ENCODE data around the gene ADAMTS19.

ADAMTS19 gene

DNA sequence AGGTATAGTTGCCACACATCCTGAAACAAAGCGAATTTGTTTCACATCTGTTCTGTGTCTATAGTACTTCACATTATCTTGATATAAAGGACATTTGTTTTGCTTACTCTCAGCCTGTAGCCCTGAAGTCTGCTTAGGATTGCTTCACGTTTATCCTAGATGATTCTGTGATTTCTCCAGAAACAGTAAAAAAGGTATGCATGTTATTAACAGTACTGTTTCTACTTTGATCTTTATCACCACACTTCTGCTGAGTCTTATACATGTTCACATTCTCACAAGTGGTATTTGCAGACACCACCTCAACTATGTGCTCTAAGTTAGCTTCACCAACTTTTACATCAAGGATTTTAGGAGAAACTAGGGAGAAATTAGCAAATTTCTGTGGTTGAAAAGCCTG lies 47.4 kb upstream of the ADAMTS19 start:
- no peak for TF ChIP-seq EZH2 (IDR thresholded peaks at IDR 0.05; ENCODE audit: borderline replicate concordance, low read length)
- no peak for TF ChIP-seq CTCF (IDR thresholded peaks at IDR 0.05; ENCODE audit: low read length)
- H3K9me2 ChIP-seq (ENCODE audit: low read depth, low read length) = no peaks in the 10 kb centered on the region
- no peaks in the 10 kb centered on the region for H3K79me2 ChIP-seq (ENCODE audit: insufficient read depth, low read length)
- no peak overlapping the region for H3K4me2 ChIP-seq (ENCODE audit: low read length)
- no peak overlapping the region for H2AFZ ChIP-seq (ENCODE audit: low read length)
- no peak overlapping the region for H3K4me3 ChIP-seq (ENCODE audit: low read depth, low read length, poor library complexity, severe bottlenecking)
- H3K9me3 ChIP-seq (ENCODE audit: low read length) = 0 out of 2 replicates have a peak, but pooled peaks cover 4% of the 10 kb centered on the region
- H3K4me1 ChIP-seq (ENCODE audit: insufficient read depth, low read length, severe bottlenecking) = peaks cover 22% of the 10 kb centered on the region
- H3F3A ChIP-seq (ENCODE audit: insufficient read depth, low read length) = no peaks in the 10 kb centered on the region
- no peaks in the 10 kb centered on the region for H4K20me1 ChIP-seq (ENCODE audit: insufficient read depth, low read length)
- H3K36me3 ChIP-seq (ENCODE audit: insufficient read depth, low read length) = no peaks in the 10 kb centered on the region
- H3K9ac ChIP-seq (ENCODE audit: low read length) = no peak overlapping the region
- no peak overlapping the region for H3K27ac ChIP-seq (ENCODE audit: low read depth, low read length, poor library complexity, severe bottlenecking)
- H3K27me3 ChIP-seq (ENCODE audit: insufficient read depth, low read length) = no peaks in the 10 kb centered on the region

- H3K27ac ChIP-seq (ENCODE audit: low read depth, low read length, poor library complexity, severe bottlenecking) = no peak overlapping the region
- no peak overlapping the region for H3K4me2 ChIP-seq (ENCODE audit: low read length)
- H3K9me3 ChIP-seq (ENCODE audit: low read length) = 0 out of 2 replicates have a peak, but pooled peaks cover 4% of the 10 kb centered on the region
- H2AFZ ChIP-seq (ENCODE audit: low read length) = no peak overlapping the region
- no peak overlapping the region for H3K4me3 ChIP-seq (ENCODE audit: low read depth, low read length, poor library complexity, severe bottlenecking)
- no peaks in the 10 kb centered on the region for H3K9me2 ChIP-seq (ENCODE audit: low read depth, low read length)
- H4K20me1 ChIP-seq (ENCODE audit: insufficient read depth, low read length) = no peaks in the 10 kb centered on the region
- no peaks in the 10 kb centered on the region for H3K27me3 ChIP-seq (ENCODE audit: insufficient read depth, low read length)
- H3K4me1 ChIP-seq (ENCODE audit: insufficient read depth, low read length, severe bottlenecking) = peaks cover 22% of the 10 kb centered on the region
- H3F3A ChIP-seq (ENCODE audit: insufficient read depth, low read length) = no peaks in the 10 kb centered on the region
- H3K79me2 ChIP-seq (ENCODE audit: insufficient read depth, low read length) = no peaks in the 10 kb centered on the region
- H3K9ac ChIP-seq (ENCODE audit: low read length) = no peak overlapping the region
- H3K36me3 ChIP-seq (ENCODE audit: insufficient read depth, low read length) = no peaks in the 10 kb centered on the region
- TF ChIP-seq EZH2 (IDR thresholded peaks at IDR 0.05; ENCODE audit: borderline replicate concordance, low read length) = no peak
- no peak for TF ChIP-seq CTCF (IDR thresholded peaks at IDR 0.05; ENCODE audit: low read length)
These were observed 46.5 kb upstream of the ADAMTS19 start for GRCh38 chr5:129413570-129413969.

DNA sequence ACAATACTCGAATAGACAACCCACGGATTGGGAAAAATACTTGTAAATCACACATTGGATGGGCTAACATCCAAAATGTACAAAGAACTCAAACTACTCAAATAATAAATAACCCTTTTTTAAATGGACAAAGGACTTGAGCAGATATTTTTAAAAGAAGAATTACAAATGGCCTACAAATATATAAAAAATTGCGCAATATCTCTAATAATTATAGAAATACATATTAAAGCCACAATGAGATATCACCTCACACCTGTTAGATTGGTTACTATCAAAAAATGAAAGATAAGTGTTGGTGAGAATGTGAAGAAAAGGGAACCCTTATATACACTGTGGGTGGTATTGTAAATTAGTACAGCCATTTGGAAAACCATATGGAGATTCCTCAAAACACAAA lies 40.8 kb upstream of the ADAMTS19 start:
- no peak overlapping the region for H3K27ac ChIP-seq (ENCODE audit: low read depth, low read length, poor library complexity, severe bottlenecking)

More for the DNA sequence above, 40.8 kb upstream of the ADAMTS19 start:
- H3K27me3 ChIP-seq (ENCODE audit: insufficient read depth, low read length) = no peaks in the 10 kb centered on the region
- TF ChIP-seq CTCF (IDR thresholded peaks at IDR 0.05; ENCODE audit: low read length) (no peak), EZH2 (IDR thresholded peaks at IDR 0.05; ENCODE audit: borderline replicate concordance, low read length) (no peak)
- H3K4me3 ChIP-seq (ENCODE audit: low read depth, low read length, poor library complexity, severe bottlenecking) = no peak overlapping the region
- no peaks in the 10 kb centered on the region for H3K4me1 ChIP-seq (ENCODE audit: insufficient read depth, low read length, severe bottlenecking)
- H3K9me2 ChIP-seq (ENCODE audit: low read depth, low read length) = no peaks in the 10 kb centered on the region
- no peak overlapping the region for H3K9ac ChIP-seq (ENCODE audit: low read length)
- no peaks in the 10 kb centered on the region for H3K79me2 ChIP-seq (ENCODE audit: insufficient read depth, low read length)
- no peaks in the 10 kb centered on the region for H3F3A ChIP-seq (ENCODE audit: insufficient read depth, low read length)
- H2AFZ ChIP-seq (ENCODE audit: low read length) = no peak overlapping the region
- no peaks in the 10 kb centered on the region for H4K20me1 ChIP-seq (ENCODE audit: insufficient read depth, low read length)
- no peak overlapping the region for H3K4me2 ChIP-seq (ENCODE audit: low read length)
- no peaks in the 10 kb centered on the region for H3K36me3 ChIP-seq (ENCODE audit: insufficient read depth, low read length)
- 0 out of 2 replicates have a peak, but pooled peaks cover 4% of the 10 kb centered on the region for H3K9me3 ChIP-seq (ENCODE audit: low read length)

Measured in OCI-LY1 (cell line).